ENCODE results near the gene NDUFB10.

- TF ChIP-seq, protein P1, sequence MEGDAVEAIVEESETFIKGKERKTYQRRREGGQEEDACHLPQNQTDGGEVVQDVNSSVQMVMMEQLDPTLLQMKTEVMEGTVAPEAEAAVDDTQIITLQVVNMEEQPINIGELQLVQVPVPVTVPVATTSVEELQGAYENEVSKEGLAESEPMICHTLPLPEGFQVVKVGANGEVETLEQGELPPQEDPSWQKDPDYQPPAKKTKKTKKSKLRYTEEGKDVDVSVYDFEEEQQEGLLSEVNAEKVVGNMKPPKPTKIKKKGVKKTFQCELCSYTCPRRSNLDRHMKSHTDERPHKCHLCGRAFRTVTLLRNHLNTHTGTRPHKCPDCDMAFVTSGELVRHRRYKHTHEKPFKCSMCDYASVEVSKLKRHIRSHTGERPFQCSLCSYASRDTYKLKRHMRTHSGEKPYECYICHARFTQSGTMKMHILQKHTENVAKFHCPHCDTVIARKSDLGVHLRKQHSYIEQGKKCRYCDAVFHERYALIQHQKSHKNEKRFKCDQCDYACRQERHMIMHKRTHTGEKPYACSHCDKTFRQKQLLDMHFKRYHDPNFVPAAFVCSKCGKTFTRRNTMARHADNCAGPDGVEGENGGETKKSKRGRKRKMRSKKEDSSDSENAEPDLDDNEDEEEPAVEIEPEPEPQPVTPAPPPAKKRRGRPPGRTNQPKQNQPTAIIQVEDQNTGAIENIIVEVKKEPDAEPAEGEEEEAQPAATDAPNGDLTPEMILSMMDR (IDR thresholded peaks at IDR 0.05; ENCODE audit: poor library complexity, severe bottlenecking), result no peak
- TF ChIP-seq POLR2AphosphoS5 (IDR thresholded peaks at IDR 0.05) (no peak), SMC3 (conservative IDR thresholded peaks at IDR 0.05; ENCODE audit: poor library complexity) (no peak), EZH2 (IDR thresholded peaks at IDR 0.05; ENCODE audit: borderline replicate concordance, insufficient read depth, low read length, poor library complexity, severe bottlenecking) (no peak)
- TF ChIP-seq, protein P2, sequence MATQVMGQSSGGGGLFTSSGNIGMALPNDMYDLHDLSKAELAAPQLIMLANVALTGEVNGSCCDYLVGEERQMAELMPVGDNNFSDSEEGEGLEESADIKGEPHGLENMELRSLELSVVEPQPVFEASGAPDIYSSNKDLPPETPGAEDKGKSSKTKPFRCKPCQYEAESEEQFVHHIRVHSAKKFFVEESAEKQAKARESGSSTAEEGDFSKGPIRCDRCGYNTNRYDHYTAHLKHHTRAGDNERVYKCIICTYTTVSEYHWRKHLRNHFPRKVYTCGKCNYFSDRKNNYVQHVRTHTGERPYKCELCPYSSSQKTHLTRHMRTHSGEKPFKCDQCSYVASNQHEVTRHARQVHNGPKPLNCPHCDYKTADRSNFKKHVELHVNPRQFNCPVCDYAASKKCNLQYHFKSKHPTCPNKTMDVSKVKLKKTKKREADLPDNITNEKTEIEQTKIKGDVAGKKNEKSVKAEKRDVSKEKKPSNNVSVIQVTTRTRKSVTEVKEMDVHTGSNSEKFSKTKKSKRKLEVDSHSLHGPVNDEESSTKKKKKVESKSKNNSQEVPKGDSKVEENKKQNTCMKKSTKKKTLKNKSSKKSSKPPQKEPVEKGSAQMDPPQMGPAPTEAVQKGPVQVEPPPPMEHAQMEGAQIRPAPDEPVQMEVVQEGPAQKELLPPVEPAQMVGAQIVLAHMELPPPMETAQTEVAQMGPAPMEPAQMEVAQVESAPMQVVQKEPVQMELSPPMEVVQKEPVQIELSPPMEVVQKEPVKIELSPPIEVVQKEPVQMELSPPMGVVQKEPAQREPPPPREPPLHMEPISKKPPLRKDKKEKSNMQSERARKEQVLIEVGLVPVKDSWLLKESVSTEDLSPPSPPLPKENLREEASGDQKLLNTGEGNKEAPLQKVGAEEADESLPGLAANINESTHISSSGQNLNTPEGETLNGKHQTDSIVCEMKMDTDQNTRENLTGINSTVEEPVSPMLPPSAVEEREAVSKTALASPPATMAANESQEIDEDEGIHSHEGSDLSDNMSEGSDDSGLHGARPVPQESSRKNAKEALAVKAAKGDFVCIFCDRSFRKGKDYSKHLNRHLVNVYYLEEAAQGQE (IDR thresholded peaks at IDR 0.05; ENCODE audit: borderline replicate concordance), result no peak
Observed at GRCh38 chr16:1960665-1961630, 1.6 kb downstream of the NDUFB10 start.
